HG03439 (cell line): ENCODE results near the gene NACA.

Experiments used
- ATAC-seq: cut with Tn5 transposase; IDR thresholded peaks from one replicate; pipeline ENCODE4 v1.9.1; 2021; ENCODE audit warnings: mild to moderate bottlenecking, moderate library complexity; ENCODE audit not compliant: unreplicated experiment

The NACA gene

GRCh38 chr12:56694161-56694560, 30.9 kb downstream of the NACA start:
- no peak for ATAC-seq

- ATAC-seq = no peak
These were observed 36.3 kb downstream of the NACA start for GRCh38 chr12:56688846-56689109.

GRCh38 chr12:56688129-56688845, 36.8 kb downstream of the NACA start, which contains the start of gene PTGES3:
TSS of gene PTGES3 (minus strand) at chr12:56688284. CDS start at chr12:56687999, 285 bp downstream.
- ATAC-seq = peak; percentile 61

GRCh38 chr12:56687223-56688128, 37.6 kb downstream of the NACA start:
- ATAC-seq = no peak

GRCh38 chr12:56684745-56685359, 40.2 kb downstream of the NACA start:
- no peak for ATAC-seq

GRCh38 chr12:56682323-56682722, 42.8 kb downstream of the NACA start:
- no peak for ATAC-seq

GRCh38 chr12:56679883-56680575, 45.1 kb downstream of the NACA start:
- ATAC-seq = no peak

GRCh38 chr12:56678852-56679251, 46.2 kb downstream of the NACA start:
- ATAC-seq = no peak

- ATAC-seq = no peak
These were observed 47.4 kb downstream of the NACA start for GRCh38 chr12:56677680-56678079.

- ATAC-seq = no peak
These were observed 48.1 kb downstream of the NACA start for GRCh38 chr12:56676851-56677580.

GRCh38 chr12:56671608-56672007, 53.5 kb downstream of the NACA start:
- no peak for ATAC-seq

GRCh38 chr12:56670836-56671235, 54.3 kb downstream of the NACA start:
- no peak for ATAC-seq

GRCh38 chr12:56668197-56668457, 57.0 kb downstream of the NACA start:
- no peak for ATAC-seq
